Measurements from ENCODE around the gene SOBP. TPM values are rescaled to one million over a fixed set of nuclear protein-coding genes. Genes with fewer than 3 reads are reported as not detected.

The SOBP gene
- total and polyA plus RNA-seq, 4 donors, result 24.0 to 44.6 (median 37.0) TPM

DNA sequence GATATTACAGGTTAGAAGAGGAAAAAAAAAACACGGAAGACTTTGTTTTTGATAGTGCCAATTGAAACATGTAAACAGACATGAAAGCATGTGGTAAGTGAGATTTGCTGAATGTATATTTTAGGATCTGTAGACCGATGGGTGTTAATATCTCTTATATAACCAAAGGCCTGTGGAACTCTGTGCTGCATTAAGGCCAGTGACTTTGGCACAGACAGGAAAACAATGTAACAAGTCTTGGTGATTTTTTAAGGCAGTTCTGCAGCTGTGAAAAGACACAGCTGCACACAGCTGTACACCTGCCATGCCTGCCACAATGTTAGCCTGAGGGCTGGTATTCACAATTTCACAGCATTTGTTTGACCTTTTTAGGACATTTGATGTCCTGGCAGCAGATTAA lies 6.1 kb downstream of the SOBP start:
- Histone ChIP-seq H3K27ac (ENCODE audit: low read depth, low read length) (peak overlapping the region; percentile 81), H3K27me3 (ENCODE audit: control insufficient read depth, insufficient read depth, low read length) (no peaks in the 10 kb centered on the region), H3K4me3 (ENCODE audit: low read depth, low read length) (no peak overlapping the region), H3K36me3 (ENCODE audit: control insufficient read depth, insufficient read depth, low read length) (no peaks in the 10 kb centered on the region), H3K4me1 (ENCODE audit: control insufficient read depth, insufficient read depth, low read length) (peaks cover 10% of the 10 kb centered on the region), H3K9me3 (ENCODE audit: control insufficient read depth, insufficient read depth, low read length) (no peaks in the 10 kb centered on the region)
- DNase-seq (ENCODE audit: low read depth in 4 of 6, low spot score in 6 of 6), result no peak
- 57% methylated on average over 1 of the region's 2 CpGs for WGBS (ENCODE audit: insufficient coverage)

DNA sequence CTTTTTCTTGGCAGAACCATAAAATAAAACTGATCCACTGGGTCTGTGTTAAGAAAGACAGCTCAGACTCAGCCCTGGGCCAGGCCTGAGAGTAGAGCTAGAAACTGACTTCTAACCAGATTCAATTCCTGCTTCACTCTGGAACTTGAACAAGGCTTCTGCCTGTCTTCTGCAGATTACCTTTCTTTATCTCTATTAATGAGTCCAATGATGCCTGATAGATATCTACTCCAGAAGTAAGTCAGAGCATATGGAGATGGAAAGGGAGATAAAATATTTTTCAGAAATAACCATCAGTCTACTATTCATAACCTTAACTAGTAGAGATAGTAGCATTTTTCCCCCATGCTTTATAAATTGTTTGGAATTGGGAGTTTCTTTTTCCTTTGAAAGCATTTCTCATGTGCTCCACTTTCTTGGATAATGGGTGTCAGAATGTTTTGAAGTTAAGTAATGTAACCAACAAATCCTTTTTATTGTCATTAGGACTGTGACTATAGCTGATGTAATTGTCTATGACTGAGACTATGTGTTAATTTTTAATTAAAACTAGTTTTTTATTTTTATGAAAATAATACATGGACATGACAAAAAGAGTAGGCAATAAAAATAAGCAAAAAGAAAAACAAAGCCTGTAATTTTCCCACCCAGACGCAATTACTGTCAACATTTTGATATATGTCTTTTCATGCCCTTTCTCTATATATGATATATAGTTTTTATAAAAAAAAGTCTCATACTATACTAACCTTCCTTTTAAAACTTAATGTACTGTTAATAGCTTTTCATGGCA lies 7.2 kb downstream of the SOBP start:
- Histone ChIP-seq H3K4me3 (ENCODE audit: low read depth, low read length) (no peak overlapping the region), H3K36me3 (ENCODE audit: control insufficient read depth, insufficient read depth, low read length) (no peaks in the 10 kb centered on the region), H3K9me3 (ENCODE audit: control insufficient read depth, insufficient read depth, low read length) (no peaks in the 10 kb centered on the region), H3K27ac (ENCODE audit: low read depth, low read length) (peak overlapping the region; percentile 81), H3K27me3 (ENCODE audit: control insufficient read depth, insufficient read depth, low read length) (no peaks in the 10 kb centered on the region), H3K4me1 (ENCODE audit: control insufficient read depth, insufficient read depth, low read length) (peaks cover 7% of the 10 kb centered on the region)
- no peak for DNase-seq (ENCODE audit: low read depth in 4 of 6, low spot score in 6 of 6)
- WGBS (ENCODE audit: insufficient coverage), result no CpG with 5 or more reads among the region's 1 CpG

DNA sequence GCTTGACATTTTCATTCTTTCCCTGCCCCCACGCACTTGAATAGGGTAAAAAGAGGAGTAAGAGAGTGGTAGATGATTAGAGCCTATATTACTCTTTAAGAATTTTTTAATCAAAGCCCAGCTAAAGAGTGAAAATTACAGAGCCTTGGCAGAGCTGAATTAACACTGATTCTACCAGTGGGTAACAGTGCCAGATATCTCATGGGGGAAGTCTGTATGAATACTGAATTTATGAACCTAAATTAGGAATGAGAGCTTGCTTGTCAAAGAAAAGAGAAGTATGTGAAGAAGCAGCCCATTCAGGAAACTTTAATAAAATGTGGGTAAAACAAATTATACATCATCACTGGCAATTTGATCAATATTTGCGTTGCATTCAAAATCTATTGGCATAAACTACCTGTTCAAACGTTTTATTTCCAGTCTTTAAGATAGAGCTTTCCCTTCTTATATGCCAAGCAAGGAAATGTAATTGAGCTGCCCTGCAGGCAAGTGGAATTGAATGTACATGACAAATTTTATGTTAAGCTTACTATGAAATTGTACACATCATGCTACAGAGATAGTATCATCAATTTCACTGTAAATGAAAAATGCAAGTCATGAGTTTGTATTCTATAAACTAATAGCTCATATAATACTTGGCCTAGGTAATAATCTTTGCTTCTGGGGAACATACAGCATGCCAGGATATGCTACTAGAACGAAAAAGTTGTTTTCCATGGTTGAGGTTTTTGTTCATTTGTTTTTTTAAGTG lies 14.5 kb downstream of the SOBP start:
- no peak for DNase-seq (ENCODE audit: low read depth in 4 of 6, low spot score in 6 of 6)

DNA sequence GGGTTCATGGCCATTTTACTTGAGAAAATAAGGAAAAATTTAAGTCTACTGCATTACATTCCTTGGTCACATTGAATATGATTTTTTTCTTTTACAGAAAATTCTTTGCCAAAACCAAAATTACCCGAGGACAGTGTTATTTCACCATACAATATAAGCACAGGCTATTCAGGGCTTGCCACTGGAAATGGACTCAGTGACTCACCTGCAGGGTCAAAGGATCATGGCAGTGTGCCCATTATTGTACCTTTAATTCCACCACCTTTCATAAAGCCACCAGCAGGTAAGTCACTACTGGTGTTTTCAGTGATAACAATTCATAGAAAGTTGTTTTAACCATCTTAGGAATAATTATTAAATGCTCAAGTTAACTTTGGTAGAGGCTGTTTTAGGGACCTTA lies 16.2 kb downstream of the SOBP start:
- DNase-seq (ENCODE audit: low read depth in 4 of 6, low spot score in 6 of 6), result no peak
- Histone ChIP-seq H3K27me3 (ENCODE audit: control insufficient read depth, insufficient read depth, low read length) (no peaks in the 10 kb centered on the region), H3K36me3 (ENCODE audit: control insufficient read depth, insufficient read depth, low read length) (peaks cover 7% of the 10 kb centered on the region), H3K4me1 (ENCODE audit: control insufficient read depth, insufficient read depth, low read length) (no peaks in the 10 kb centered on the region), H3K4me3 (ENCODE audit: low read depth, low read length) (no peak overlapping the region), H3K27ac (ENCODE audit: low read depth, low read length) (no peak overlapping the region), H3K9me3 (ENCODE audit: control insufficient read depth, insufficient read depth, low read length) (no peaks in the 10 kb centered on the region)
- no CpG with 5 or more reads among the region's 1 CpG for WGBS (ENCODE audit: insufficient coverage)

More for the DNA sequence above, 14.5 kb downstream of the SOBP start:
- H3K27ac ChIP-seq (ENCODE audit: low read depth, low read length), result no peak overlapping the region
- H3K4me3 ChIP-seq (ENCODE audit: low read depth, low read length), result no peak overlapping the region
- H3K4me1 ChIP-seq (ENCODE audit: control insufficient read depth, insufficient read depth, low read length), result no peaks in the 10 kb centered on the region
- no CpG with 5 or more reads among the region's 4 CpGs for WGBS (ENCODE audit: insufficient coverage)
- peaks cover 7% of the 10 kb centered on the region for H3K36me3 ChIP-seq (ENCODE audit: control insufficient read depth, insufficient read depth, low read length)
- H3K9me3 ChIP-seq (ENCODE audit: control insufficient read depth, insufficient read depth, low read length), result no peaks in the 10 kb centered on the region
- no peaks in the 10 kb centered on the region for H3K27me3 ChIP-seq (ENCODE audit: control insufficient read depth, insufficient read depth, low read length)

DNA sequence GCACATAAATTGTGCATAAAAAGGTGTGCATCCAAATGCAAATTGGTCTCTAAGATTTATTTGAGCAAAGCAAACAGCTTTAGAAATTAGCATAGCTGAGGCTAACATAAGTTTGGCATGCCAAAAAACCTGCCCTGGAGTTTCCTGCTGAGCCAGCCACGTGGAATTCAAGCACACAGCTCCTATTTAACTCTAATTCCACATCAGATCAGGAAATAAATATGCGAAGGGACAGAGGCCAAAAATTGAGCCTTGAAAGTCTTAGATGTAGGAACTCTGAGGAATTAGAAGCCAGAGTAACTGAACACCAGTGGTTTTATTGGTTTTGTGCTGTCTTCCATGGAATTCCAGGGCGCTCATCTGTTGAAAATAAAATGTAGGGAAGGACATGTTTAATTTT lies 19.6 kb downstream of the SOBP start:
- Histone ChIP-seq H3K27me3 (ENCODE audit: control insufficient read depth, insufficient read depth, low read length) (no peaks in the 10 kb centered on the region), H3K36me3 (ENCODE audit: control insufficient read depth, insufficient read depth, low read length) (peaks cover 7% of the 10 kb centered on the region), H3K4me3 (ENCODE audit: low read depth, low read length) (no peak overlapping the region), H3K4me1 (ENCODE audit: control insufficient read depth, insufficient read depth, low read length) (peaks cover 4% of the 10 kb centered on the region), H3K9me3 (ENCODE audit: control insufficient read depth, insufficient read depth, low read length) (no peaks in the 10 kb centered on the region), H3K27ac (ENCODE audit: low read depth, low read length) (no peak overlapping the region)
- DNase-seq (ENCODE audit: low read depth in 4 of 6, low spot score in 6 of 6), result peak in 1 of 6 donors; percentile 54
- WGBS (ENCODE audit: insufficient coverage), result 71% methylated on average over 1 of the region's 3 CpGs

DNA sequence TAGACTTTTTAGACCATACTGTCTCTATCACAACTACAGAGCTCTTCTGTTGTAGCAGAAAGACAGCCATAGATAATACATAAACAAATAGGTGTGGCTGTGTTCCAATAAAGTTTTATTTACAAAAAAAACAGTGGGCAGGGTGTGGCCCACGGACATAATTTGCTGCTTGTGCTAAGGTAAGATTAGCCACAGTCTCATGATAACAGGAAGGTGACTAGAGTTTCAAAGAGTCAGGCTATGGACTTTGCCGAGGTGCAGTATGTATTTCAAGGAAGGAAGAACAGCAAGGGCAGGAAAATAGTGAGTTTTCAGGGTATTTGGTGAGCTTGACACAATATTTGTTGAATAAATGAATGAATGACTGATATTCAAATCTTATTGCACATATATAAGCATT lies 20.2 kb downstream of the SOBP start:
- DNase-seq (ENCODE audit: low read depth in 4 of 6, low spot score in 6 of 6), result no peak
- peaks cover 7% of the 10 kb centered on the region for H3K36me3 ChIP-seq (ENCODE audit: control insufficient read depth, insufficient read depth, low read length)
- WGBS (ENCODE audit: insufficient coverage), result 100% methylated on average over 2 of the region's 2 CpGs
- peaks cover 4% of the 10 kb centered on the region for H3K4me1 ChIP-seq (ENCODE audit: control insufficient read depth, insufficient read depth, low read length)
- H3K27ac ChIP-seq (ENCODE audit: low read depth, low read length), result no peak overlapping the region
- no peak overlapping the region for H3K4me3 ChIP-seq (ENCODE audit: low read depth, low read length)
- H3K9me3 ChIP-seq (ENCODE audit: control insufficient read depth, insufficient read depth, low read length), result no peaks in the 10 kb centered on the region
- H3K27me3 ChIP-seq (ENCODE audit: control insufficient read depth, insufficient read depth, low read length), result no peaks in the 10 kb centered on the region

DNA sequence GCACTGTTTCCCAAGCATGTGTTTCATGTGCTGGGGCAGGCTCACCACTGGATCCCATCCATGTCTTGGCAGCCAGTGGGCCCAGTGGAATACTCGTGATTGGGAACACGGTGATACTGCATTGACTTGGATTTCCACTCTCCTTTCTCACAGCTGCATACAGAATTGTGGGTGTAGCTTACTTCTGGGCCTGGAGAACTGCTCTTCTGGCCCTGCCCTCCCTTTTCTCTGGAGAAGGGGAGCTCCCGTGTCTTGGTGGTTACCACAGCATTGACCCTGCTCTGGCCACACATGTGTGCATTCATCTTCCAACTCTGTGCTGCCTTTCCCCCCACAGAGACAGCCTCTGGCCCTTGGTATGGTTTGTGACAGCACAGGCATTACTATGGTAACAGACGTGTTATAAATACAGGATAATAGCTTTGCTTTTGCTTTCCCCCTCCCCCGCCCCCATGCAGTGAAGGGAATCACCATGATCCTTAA lies 21.6 kb downstream of the SOBP start:
- H3K9me3 ChIP-seq (ENCODE audit: control insufficient read depth, insufficient read depth, low read length), result peaks cover 2% of the 10 kb centered on the region
- WGBS (ENCODE audit: insufficient coverage), result 53% methylated on average over 2 of the region's 5 CpGs
- peak in 1 of 6 donors; percentile 58 for DNase-seq (ENCODE audit: low read depth in 4 of 6, low spot score in 6 of 6)
- peaks cover 7% of the 10 kb centered on the region for H3K36me3 ChIP-seq (ENCODE audit: control insufficient read depth, insufficient read depth, low read length)
- no peaks in the 10 kb centered on the region for H3K27me3 ChIP-seq (ENCODE audit: control insufficient read depth, insufficient read depth, low read length)
- H3K27ac ChIP-seq (ENCODE audit: low read depth, low read length), result no peak overlapping the region
- H3K4me1 ChIP-seq (ENCODE audit: control insufficient read depth, insufficient read depth, low read length), result peaks cover 4% of the 10 kb centered on the region
- no peak overlapping the region for H3K4me3 ChIP-seq (ENCODE audit: low read depth, low read length)

DNA sequence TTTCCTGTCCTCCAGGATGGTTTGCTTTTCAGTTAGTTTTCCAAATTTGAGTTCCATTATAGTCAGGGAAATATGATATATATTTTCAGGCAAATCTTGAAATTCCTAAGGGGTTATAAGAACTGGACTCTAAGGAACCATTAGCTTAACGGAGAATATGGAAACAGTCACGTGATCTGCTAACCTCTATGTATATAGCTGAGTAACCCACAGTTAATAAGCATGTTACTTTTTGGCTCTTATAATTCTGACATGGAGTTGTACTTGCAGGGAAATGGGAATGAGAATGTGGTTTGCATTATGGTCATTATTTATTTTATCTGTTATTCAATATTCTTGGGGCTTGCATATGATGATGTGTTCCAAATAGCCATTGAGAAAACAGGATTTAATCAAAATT lies 23.3 kb downstream of the SOBP start:
- Histone ChIP-seq H3K4me3 (ENCODE audit: low read depth, low read length) (no peak overlapping the region), H3K27ac (ENCODE audit: low read depth, low read length) (no peak overlapping the region), H3K4me1 (ENCODE audit: control insufficient read depth, insufficient read depth, low read length) (peaks cover 4% of the 10 kb centered on the region), H3K9me3 (ENCODE audit: control insufficient read depth, insufficient read depth, low read length) (peaks cover 2% of the 10 kb centered on the region), H3K36me3 (ENCODE audit: control insufficient read depth, insufficient read depth, low read length) (no peaks in the 10 kb centered on the region), H3K27me3 (ENCODE audit: control insufficient read depth, insufficient read depth, low read length) (no peaks in the 10 kb centered on the region)
- WGBS (ENCODE audit: insufficient coverage), result no CpG with 5 or more reads among the region's 2 CpGs
- DNase-seq (ENCODE audit: low read depth in 4 of 6, low spot score in 6 of 6), result no peak

DNA sequence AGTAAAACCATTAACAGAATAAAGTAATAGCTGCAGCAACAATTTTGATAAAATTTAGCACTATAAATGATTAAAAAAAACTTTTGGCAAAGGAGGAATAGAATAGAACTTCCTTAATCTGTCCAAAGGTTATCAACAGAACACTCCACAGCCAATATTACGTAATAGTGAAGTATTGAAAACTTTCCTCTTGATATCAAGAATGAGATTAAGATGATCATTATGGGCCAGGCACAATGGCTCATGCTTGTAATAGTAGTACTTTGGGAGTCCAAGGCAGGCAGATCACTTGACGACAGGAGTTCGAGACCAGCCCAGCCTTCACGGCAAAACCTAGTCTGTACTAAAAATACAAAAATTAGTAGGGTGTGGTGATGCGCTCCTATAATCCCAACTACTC lies 26.0 kb downstream of the SOBP start:
- Histone ChIP-seq H3K36me3 (ENCODE audit: control insufficient read depth, insufficient read depth, low read length) (no peaks in the 10 kb centered on the region), H3K27me3 (ENCODE audit: control insufficient read depth, insufficient read depth, low read length) (no peaks in the 10 kb centered on the region), H3K27ac (ENCODE audit: low read depth, low read length) (no peak overlapping the region), H3K4me1 (ENCODE audit: control insufficient read depth, insufficient read depth, low read length) (peaks cover 4% of the 10 kb centered on the region), H3K9me3 (ENCODE audit: control insufficient read depth, insufficient read depth, low read length) (peaks cover 2% of the 10 kb centered on the region), H3K4me3 (ENCODE audit: low read depth, low read length) (no peak overlapping the region)
- no peak for DNase-seq (ENCODE audit: low read depth in 4 of 6, low spot score in 6 of 6)
- 100% methylated on average over 1 of the region's 5 CpGs for WGBS (ENCODE audit: insufficient coverage)

Measured in spinal cord (tissue), 10 donors.